Large intestine (tissue), 3 donors: ENCODE results near the gene MAP3K8. TPM values are rescaled to one million over a fixed set of nuclear protein-coding genes. Genes with fewer than 3 reads are reported as not detected.

Experiments
- DNase-seq, 2 donors: peaks; one replicate each; pipeline versions ENCODE4 v3.0.0 to v3.0.0-alpha.2; 2013
- H3K27ac ChIP-seq: one replicate; pipeline ENCODE4 v1.5.1; 2013; ENCODE audit warnings: low read length
- H3K27me3 ChIP-seq: 2 replicates; pipeline ENCODE4 v1.6.1; 2013; ENCODE audit warnings: low read length; ENCODE audit not compliant: control insufficient read depth, insufficient read depth
- H3K36me3 ChIP-seq: 2 replicates; pipeline ENCODE4 v1.6.1; 2013; ENCODE audit warnings: low read length; ENCODE audit not compliant: control insufficient read depth, insufficient read depth
- H3K4me1 ChIP-seq: one replicate; pipeline ENCODE4 v1.6.1; 2013; ENCODE audit warnings: low read length; ENCODE audit not compliant: control insufficient read depth, insufficient read depth
- H3K4me3 ChIP-seq: one replicate; pipeline ENCODE4 v1.5.1; 2013; ENCODE audit warnings: low read length
- H3K9me3 ChIP-seq: one replicate; pipeline ENCODE4 v1.6.1; 2013; ENCODE audit warnings: mild to moderate bottlenecking, low read depth, low read length, moderate library complexity; ENCODE audit not compliant: control insufficient read depth
- WGBS: methylation state at CpG from one replicate; pipeline ENCODE4 v1.1.5; 2013; ENCODE audit warnings: low lambda C conversion rate; ENCODE audit not compliant: insufficient coverage; 5-methylcytosine and 5-hydroxymethylcytosine counted together
- polyA plus RNA-seq: library from polyadenylated mRNA; unstranded; fragments of 120-200 nt; gene quantifications from one replicate; pipeline ENCODE4 v1.2.1, GENCODE V29; 2013

MAP3K8 gene
- polyA plus RNA-seq, 1 donor: 17.2 TPM

GRCh38 chr10:30443049-30443448, 9.1 kb downstream of the MAP3K8 start:
- Histone ChIP-seq H3K27ac (no peak overlapping the region), H3K27me3 (no peaks in the 10 kb centered on the region), H3K9me3 (no peaks in the 10 kb centered on the region), H3K36me3 (peaks cover 34% of the 10 kb centered on the region), H3K4me1 (peaks cover 5% of the 10 kb centered on the region), H3K4me3 (no peak overlapping the region)
- DNase-seq: no peak
- no CpG with 5 or more reads among the region's 3 CpGs for WGBS

GRCh38 chr10:30445711-30446110, 11.7 kb downstream of the MAP3K8 start:
- H3K9me3 ChIP-seq: no peaks in the 10 kb centered on the region
- no peaks in the 10 kb centered on the region for H3K4me1 ChIP-seq
- no peak overlapping the region for H3K27ac ChIP-seq
- no peaks in the 10 kb centered on the region for H3K27me3 ChIP-seq
- H3K36me3 ChIP-seq: peaks cover 44% of the 10 kb centered on the region
- no CpG with 5 or more reads among the region's 2 CpGs for WGBS
- DNase-seq: no peak
- no peak overlapping the region for H3K4me3 ChIP-seq

- H3K4me1 ChIP-seq: no peaks in the 10 kb centered on the region
- H3K27me3 ChIP-seq: no peaks in the 10 kb centered on the region
- H3K4me3 ChIP-seq: no peak overlapping the region
- no peak overlapping the region for H3K27ac ChIP-seq
- no peak for DNase-seq
- 91% methylated on average over 6 of the region's 10 CpGs for WGBS
- peaks cover 42% of the 10 kb centered on the region for H3K36me3 ChIP-seq
- no peaks in the 10 kb centered on the region for H3K9me3 ChIP-seq
Observed at GRCh38 chr10:30447125-30447799, 13.3 kb downstream of the MAP3K8 start.

GRCh38 chr10:30448092-30448491, 14.1 kb downstream of the MAP3K8 start:
- H3K27ac ChIP-seq: no peak overlapping the region
- H3K9me3 ChIP-seq: no peaks in the 10 kb centered on the region
- peaks cover 44% of the 10 kb centered on the region for H3K36me3 ChIP-seq
- H3K4me1 ChIP-seq: no peaks in the 10 kb centered on the region
- no peaks in the 10 kb centered on the region for H3K27me3 ChIP-seq
- H3K4me3 ChIP-seq: no peak overlapping the region
- no peak for DNase-seq
- WGBS: 100% methylated on average over 1 of the region's 1 CpG

GRCh38 chr10:30453764-30454527, 20.0 kb downstream of the MAP3K8 start:
- Histone ChIP-seq H3K36me3 (peaks cover 42% of the 10 kb centered on the region), H3K27ac (peak overlapping the region; percentile 45), H3K4me1 (peaks cover 3% of the 10 kb centered on the region), H3K27me3 (no peaks in the 10 kb centered on the region), H3K4me3 (no peak overlapping the region), H3K9me3 (no peaks in the 10 kb centered on the region)
- WGBS: 80% methylated on average over 2 of the region's 6 CpGs
- DNase-seq: no peak

GRCh38 chr10:30454744-30455510, 20.9 kb downstream of the MAP3K8 start:
- WGBS: 80% methylated on average over 1 of the region's 3 CpGs
- H3K4me3 ChIP-seq: no peak overlapping the region
- H3K9me3 ChIP-seq: no peaks in the 10 kb centered on the region
- peaks cover 36% of the 10 kb centered on the region for H3K36me3 ChIP-seq
- H3K27ac ChIP-seq: peak overlapping the region; percentile 45
- peak in 1 of 2 donors; percentile 34 for DNase-seq
- H3K27me3 ChIP-seq: no peaks in the 10 kb centered on the region
- H3K4me1 ChIP-seq: peaks cover 6% of the 10 kb centered on the region

- H3K4me1 ChIP-seq: peaks cover 6% of the 10 kb centered on the region
- DNase-seq: no peak
- no CpG with 5 or more reads among the region's 4 CpGs for whole genome bisulfite sequencing
- peak overlapping the region; percentile 37 for H3K27ac ChIP-seq
- no peak overlapping the region for H3K4me3 ChIP-seq
- H3K9me3 ChIP-seq: no peaks in the 10 kb centered on the region
- H3K27me3 ChIP-seq: no peaks in the 10 kb centered on the region
- H3K36me3 ChIP-seq: peaks cover 38% of the 10 kb centered on the region
Observed at GRCh38 chr10:30455816-30456215, 21.8 kb downstream of the MAP3K8 start.

GRCh38 chr10:30456266-30456665, 22.3 kb downstream of the MAP3K8 start:
- no peaks in the 10 kb centered on the region for H3K9me3 ChIP-seq
- H3K27me3 ChIP-seq: no peaks in the 10 kb centered on the region
- no CpG with 5 or more reads among the region's 4 CpGs for WGBS
- H3K4me3 ChIP-seq: no peak overlapping the region
- H3K27ac ChIP-seq: no peak overlapping the region
- peaks cover 6% of the 10 kb centered on the region for H3K4me1 ChIP-seq
- peaks cover 42% of the 10 kb centered on the region for H3K36me3 ChIP-seq
- no peak for DNase-seq

- Histone ChIP-seq H3K27ac (peak overlapping the region; percentile 55), H3K9me3 (no peaks in the 10 kb centered on the region), H3K4me1 (peaks cover 6% of the 10 kb centered on the region), H3K36me3 (peaks cover 31% of the 10 kb centered on the region), H3K27me3 (no peaks in the 10 kb centered on the region), H3K4me3 (no peak overlapping the region)
- peak; percentile 61 to 86 for DNase-seq
- WGBS: no CpG with 5 or more reads among the region's 6 CpGs
Observed at GRCh38 chr10:30459283-30459682, 25.3 kb downstream of the MAP3K8 start.

- Histone ChIP-seq H3K4me3 (no peak overlapping the region), H3K27ac (no peak overlapping the region), H3K9me3 (no peaks in the 10 kb centered on the region), H3K36me3 (peaks cover 31% of the 10 kb centered on the region), H3K4me1 (peaks cover 6% of the 10 kb centered on the region), H3K27me3 (no peaks in the 10 kb centered on the region)
- WGBS: no CpG with 5 or more reads among the region's 3 CpGs
- no peak for DNase-seq
Observed at GRCh38 chr10:30460121-30460520, 26.1 kb downstream of the MAP3K8 start.
